Stomach smooth muscle (tissue), 2 donors: ENCODE measurements around the gene PATZ1.
"Not testable (repeated sequence)": the region's sequence is repeated elsewhere in the genome, so short reads cannot be mapped to it uniquely, and the experiment has no call there.

Experiments used
- H3K27ac ChIP-seq: one replicate; pipeline ENCODE4 v1.7.0; 2013; ENCODE audit warnings: mild to moderate bottlenecking, low read length, inconsistent platforms
- H3K27me3 ChIP-seq, 2 donors: one replicate each; pipeline ENCODE4 v1.7.0; 2013; ENCODE audit warnings: low read length in 2 of 2; ENCODE audit not compliant: insufficient read depth in 2 of 2, control insufficient read depth in 1 of 2
- H3K36me3 ChIP-seq, 2 donors: one replicate each; pipeline ENCODE4 v1.7.0; 2013; ENCODE audit warnings: low read length in 2 of 2; ENCODE audit not compliant: control insufficient read depth in 2 of 2, insufficient read depth in 2 of 2
- H3K4me1 ChIP-seq: one replicate; pipeline ENCODE4 v1.7.0; 2013; ENCODE audit warnings: low read length; ENCODE audit not compliant: control insufficient read depth, insufficient read depth
- H3K4me3 ChIP-seq, 2 donors: one replicate each; pipeline ENCODE4 v1.7.0; 2013; ENCODE audit warnings: low read length in 2 of 2
- H3K9ac ChIP-seq, 2 donors: one replicate each; pipeline ENCODE4 v1.7.0; 2013; ENCODE audit warnings: low read length in 2 of 2, mild to moderate bottlenecking in 1 of 2
- H3K9me3 ChIP-seq, 2 donors: one replicate each; pipeline ENCODE4 v1.7.0; 2013; ENCODE audit warnings: low read length in 2 of 2; ENCODE audit not compliant: control insufficient read depth in 2 of 2
- donor health status: healthy.
- donor health status: Pancreatic carcinoma.

PATZ1 gene

GRCh38 chr22:31346255-31346732 is at the start of gene PATZ1:
PATZ1 (minus strand) TSS chr22:31346346; CDS start chr22:31345602, 744 bp downstream.
- Histone ChIP-seq H3K27me3 (no peaks in the 10 kb centered on the region), H3K9ac (peak within 1 kb of the TSS; percentile 80), H3K9me3 (no peaks in the 10 kb centered on the region), H3K4me3 (peak within 1 kb of the TSS; percentile 81 to 91), H3K4me1 (peaks cover 48% of the 10 kb centered on the region), H3K36me3 (peaks cover 0 to 7% of the 10 kb centered on the region in 2 donors), H3K27ac (peak within 1 kb of the TSS; percentile 80)

DNA sequence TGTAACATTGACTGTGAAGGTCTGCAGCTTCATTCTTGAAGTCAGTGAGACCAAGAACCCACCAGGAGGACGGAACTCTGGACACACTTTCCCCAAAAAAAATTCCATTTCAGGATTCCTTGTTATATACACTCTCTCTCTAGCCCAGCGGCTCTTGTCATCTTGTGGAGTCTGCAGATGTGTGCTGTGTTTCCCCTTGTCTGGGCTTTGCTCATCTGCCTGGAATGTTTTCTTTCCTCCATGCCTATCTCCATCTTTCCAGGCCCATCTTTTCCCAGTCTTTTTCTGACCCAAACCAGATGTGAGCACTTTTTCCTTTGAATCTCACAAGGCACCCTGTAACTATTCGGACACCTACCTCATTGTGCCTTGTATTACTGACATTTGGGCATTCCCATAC is 48.2 kb upstream of the PATZ1 start:
- H3K27me3 ChIP-seq = no peaks in the 10 kb centered on the region
- no peaks in the 10 kb centered on the region for H3K9me3 ChIP-seq
- H3K4me1 ChIP-seq = peaks cover 5% of the 10 kb centered on the region
- H3K9ac ChIP-seq = no peak overlapping the region
- no peak overlapping the region for H3K4me3 ChIP-seq
- H3K36me3 ChIP-seq = no peaks in the 10 kb centered on the region
- no peak overlapping the region for H3K27ac ChIP-seq

DNA sequence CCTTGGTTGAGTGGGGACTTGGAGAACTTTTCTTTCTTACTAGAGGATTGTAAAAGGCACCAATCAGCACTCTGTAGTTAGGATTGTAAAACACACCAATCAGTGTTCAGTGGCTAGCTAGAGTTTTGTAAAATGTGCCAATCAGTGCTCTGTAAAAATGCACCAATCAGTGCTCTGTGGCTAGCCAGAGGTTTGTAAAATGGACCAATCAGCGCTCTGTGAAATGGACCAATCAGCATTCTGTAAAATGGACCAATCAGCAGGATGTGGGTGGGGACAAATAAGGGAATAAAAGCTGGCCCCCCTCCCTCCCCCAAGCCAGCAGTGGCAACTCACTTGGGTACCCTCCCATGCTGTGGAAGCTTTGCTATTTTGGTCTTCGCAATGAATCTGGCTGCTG is 47.7 kb upstream of the PATZ1 start:
- Histone ChIP-seq H3K36me3 (no peaks in the 10 kb centered on the region), H3K4me3 (no peak overlapping the region), H3K27me3 (no peaks in the 10 kb centered on the region), H3K27ac (no peak overlapping the region), H3K9ac (no peak overlapping the region), H3K9me3 (no peaks in the 10 kb centered on the region), H3K4me1 (peaks cover 3% of the 10 kb centered on the region)

GRCh38 chr22:31378651-31379050 is 32.5 kb upstream of the PATZ1 start:
- not testable (repeated sequence) for H3K9me3 ChIP-seq, H3K9ac ChIP-seq

GRCh38 chr22:31378123-31378522 is 32.0 kb upstream of the PATZ1 start:
- Histone ChIP-seq H3K27me3 (no peaks in the 10 kb centered on the region), H3K4me1 (no peaks in the 10 kb centered on the region), H3K36me3 (no peaks in the 10 kb centered on the region), H3K9me3 (no peaks in the 10 kb centered on the region), H3K9ac (no peak overlapping the region), H3K27ac (no peak overlapping the region), H3K4me3 (no peak overlapping the region)

More at GRCh38 chr22:31378651-31379050, 32.5 kb upstream of the PATZ1 start:
- not testable (repeated sequence) for H3K27ac ChIP-seq, H3K36me3 ChIP-seq, H3K27me3 ChIP-seq, H3K4me1 ChIP-seq, H3K4me3 ChIP-seq

- H3K36me3 ChIP-seq = no peaks in the 10 kb centered on the region
- H3K9me3 ChIP-seq = no peaks in the 10 kb centered on the region
- H3K9ac ChIP-seq = no peak overlapping the region
- H3K4me3 ChIP-seq = no peak overlapping the region
- no peak overlapping the region for H3K27ac ChIP-seq
- no peaks in the 10 kb centered on the region for H3K4me1 ChIP-seq
- H3K27me3 ChIP-seq = no peaks in the 10 kb centered on the region
Measured at GRCh38 chr22:31377612-31378011, 31.5 kb upstream of the PATZ1 start.

GRCh38 chr22:31367426-31367825 is 21.3 kb upstream of the PATZ1 start:
- Histone ChIP-seq H3K9ac (no peak overlapping the region), H3K4me3 (no peak overlapping the region), H3K9me3 (no peaks in the 10 kb centered on the region), H3K4me1 (no peaks in the 10 kb centered on the region), H3K27me3 (no peaks in the 10 kb centered on the region), H3K36me3 (no peaks in the 10 kb centered on the region), H3K27ac (no peak overlapping the region)

DNA sequence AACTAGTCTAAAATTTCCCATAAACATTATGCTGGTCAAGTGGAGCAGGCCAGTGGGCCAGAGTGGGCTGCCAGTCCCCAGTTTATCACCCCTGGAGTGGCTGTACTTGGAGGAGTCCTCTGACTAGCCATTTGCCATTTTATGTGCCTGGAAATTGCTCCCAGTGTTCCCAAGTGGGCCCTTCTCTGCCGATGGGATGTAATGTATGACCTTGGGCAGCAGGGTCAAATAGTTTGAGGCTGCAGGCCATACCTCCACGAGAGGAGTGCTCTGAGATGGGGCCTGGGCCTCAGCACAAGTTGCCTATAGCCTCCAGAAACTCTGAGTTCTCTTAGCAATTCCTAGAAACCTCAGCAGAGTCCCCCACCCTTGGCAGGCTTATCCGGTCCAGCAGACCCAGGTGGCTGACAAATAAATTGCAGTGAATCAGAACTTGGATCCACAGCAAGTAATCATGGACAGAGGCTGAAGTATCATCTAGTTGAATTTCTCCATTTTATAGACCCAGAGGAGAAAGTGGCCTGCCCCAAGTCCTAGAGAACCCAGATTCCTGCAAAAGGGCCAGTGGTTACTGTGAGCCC is 17.8 kb upstream of the PATZ1 start:
- Histone ChIP-seq H3K27ac (no peak overlapping the region), H3K4me3 (no peak overlapping the region), H3K36me3 (no peaks in the 10 kb centered on the region), H3K9ac (no peak overlapping the region), H3K9me3 (no peaks in the 10 kb centered on the region), H3K27me3 (no peaks in the 10 kb centered on the region), H3K4me1 (no peaks in the 10 kb centered on the region)

DNA sequence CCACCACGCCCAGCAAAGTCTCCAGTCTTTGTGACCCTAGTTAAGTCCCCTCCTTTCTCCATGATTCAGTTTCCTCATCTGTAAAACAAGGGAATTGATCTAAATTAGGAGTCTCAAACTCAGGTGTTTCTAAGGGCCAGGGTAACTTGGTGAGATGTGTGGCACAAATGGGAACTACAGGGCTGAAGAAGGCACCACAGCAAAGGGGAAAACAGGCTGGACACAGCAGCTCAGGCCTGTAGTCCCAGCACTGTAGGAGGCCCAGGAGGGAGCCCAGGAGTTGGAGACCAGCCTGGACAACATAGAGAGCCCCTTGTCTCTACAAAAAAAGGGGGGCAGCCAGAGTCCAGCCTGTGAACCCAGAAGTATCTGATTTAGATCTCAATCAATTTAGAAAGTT is 15.6 kb upstream of the PATZ1 start:
- no peak overlapping the region for H3K27ac ChIP-seq
- no peak overlapping the region for H3K4me3 ChIP-seq
- H3K9ac ChIP-seq = no peak overlapping the region
- no peaks in the 10 kb centered on the region for H3K9me3 ChIP-seq
- H3K36me3 ChIP-seq = no peaks in the 10 kb centered on the region
- H3K27me3 ChIP-seq = peaks cover 0 to 2% of the 10 kb centered on the region in 2 donors
- no peaks in the 10 kb centered on the region for H3K4me1 ChIP-seq

DNA sequence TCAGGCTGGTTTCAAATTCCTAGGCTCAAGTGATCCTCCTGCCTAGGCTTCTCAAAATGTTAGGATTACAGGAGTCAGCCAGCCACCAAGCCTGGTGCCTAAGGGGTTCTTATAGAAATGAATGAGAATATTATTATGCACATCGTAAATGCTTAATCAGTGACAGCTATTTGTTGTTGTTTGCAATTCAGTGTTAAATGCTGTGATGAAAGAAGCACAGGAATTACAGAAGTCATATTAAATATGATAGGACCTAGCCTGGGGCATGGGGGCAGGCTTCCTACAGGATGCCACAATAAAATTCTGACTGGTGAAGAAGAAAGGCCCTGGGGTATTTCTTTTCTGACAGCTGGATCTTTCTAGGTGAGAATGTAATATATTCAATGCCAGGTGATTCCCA is 13.9 kb upstream of the PATZ1 start:
- Histone ChIP-seq H3K27me3 (peaks cover 0 to 5% of the 10 kb centered on the region in 2 donors), H3K27ac (no peak overlapping the region), H3K9ac (no peak overlapping the region), H3K9me3 (no peaks in the 10 kb centered on the region), H3K4me1 (no peaks in the 10 kb centered on the region), H3K4me3 (no peak overlapping the region), H3K36me3 (no peaks in the 10 kb centered on the region)

DNA sequence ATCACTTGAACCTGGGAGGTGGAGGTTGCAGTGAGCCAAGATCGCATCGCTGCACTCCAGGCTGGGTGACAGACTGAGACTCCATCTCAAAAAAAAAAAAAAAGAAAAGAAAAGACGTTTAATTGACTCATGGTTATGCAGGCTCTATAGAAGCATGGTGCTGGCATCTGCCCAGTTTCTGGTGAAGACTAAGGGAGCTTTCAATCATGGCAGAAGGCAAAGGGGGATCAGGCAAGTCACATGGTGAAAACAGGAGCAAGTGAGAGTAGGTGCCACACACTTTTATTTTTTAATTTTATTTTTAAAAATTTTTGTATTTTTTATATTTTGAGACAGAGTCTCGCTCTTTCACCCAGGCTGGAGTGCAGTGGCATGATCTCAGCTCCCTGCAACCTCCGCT is 8.4 kb upstream of the PATZ1 start:
- H3K9me3 ChIP-seq = no peaks in the 10 kb centered on the region
- no peak overlapping the region for H3K9ac ChIP-seq
- H3K27me3 ChIP-seq = peaks cover 2 to 10% of the 10 kb centered on the region in 2 donors
- H3K4me3 ChIP-seq = no peak overlapping the region
- H3K27ac ChIP-seq = no peak overlapping the region
- no peaks in the 10 kb centered on the region for H3K36me3 ChIP-seq
- no peaks in the 10 kb centered on the region for H3K4me1 ChIP-seq
